HG02763 (cell line): ENCODE data around the gene ROR1.
"Not testable (repeated sequence)": the region's sequence is repeated elsewhere in the genome, so short reads cannot be mapped to it uniquely, and the experiment has no call there.

Experiments
- ATAC-seq: cut with Tn5 transposase; IDR thresholded peaks from one replicate; pipeline ENCODE4 v1.9.1; 2021; ENCODE audit warnings: mild to moderate bottlenecking, moderate library complexity; ENCODE audit not compliant: unreplicated experiment

Gene ROR1

DNA sequence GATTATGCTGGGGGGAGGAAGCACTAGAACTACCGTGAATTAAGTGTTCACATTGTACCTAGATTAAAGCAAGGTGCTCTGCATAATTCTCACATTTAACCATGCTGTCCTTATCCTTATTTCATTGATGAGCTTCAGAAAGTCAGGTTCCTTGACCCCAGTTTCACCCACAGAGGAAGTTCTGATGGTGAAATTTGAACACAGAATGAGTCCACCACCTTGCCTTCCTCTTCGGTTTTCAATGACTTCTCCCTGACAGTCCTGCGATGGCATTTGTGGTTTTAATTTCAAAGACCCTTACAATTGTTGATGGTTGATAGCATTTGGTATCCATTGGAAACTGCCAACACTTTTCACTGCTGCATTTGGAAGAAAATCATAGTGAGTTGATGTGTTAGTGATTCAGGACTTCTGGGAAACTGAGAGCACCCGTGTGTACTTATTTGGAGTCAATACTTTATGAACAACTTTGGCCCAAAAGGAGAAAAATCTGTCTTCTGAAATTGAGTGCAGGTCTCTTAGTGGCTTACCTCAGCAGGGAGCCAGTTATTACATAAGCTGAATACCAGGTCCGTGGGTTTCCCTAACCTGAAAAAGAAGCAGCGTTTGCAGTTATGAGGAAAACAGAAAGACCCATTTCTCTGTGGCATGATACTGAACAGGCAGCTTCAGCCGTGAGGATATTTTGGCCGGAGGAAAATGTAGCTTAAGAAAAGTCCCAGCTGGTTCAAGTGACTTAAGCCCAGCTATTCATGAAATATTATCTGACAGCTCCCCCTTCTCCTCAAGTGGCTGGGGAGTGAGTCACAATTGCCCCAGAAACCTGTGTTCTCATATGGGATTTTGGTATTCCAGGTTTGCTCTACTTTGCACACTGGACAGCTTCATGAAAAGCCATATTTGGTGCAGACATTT, 47.5 kb downstream of the ROR1 start:
- no peak for ATAC-seq

DNA sequence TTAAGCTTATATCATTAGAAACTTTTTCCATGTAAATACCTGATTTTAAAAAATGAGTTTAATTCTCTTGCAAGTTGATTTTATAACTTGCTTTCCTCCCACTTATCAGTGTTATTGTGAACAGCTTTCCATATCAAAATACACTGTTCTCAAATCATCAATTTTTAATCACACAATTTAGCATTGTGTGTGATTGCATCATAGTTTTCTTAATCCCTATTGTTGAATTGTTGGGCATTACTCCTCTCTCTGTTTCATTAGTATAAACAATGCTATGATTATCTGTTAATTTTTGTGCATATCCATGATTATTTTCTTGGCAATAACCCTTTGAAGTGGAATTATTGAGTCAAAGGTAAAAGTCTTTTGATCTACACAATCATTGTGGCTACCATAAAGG, 48.7 kb downstream of the ROR1 start:
- ATAC-seq, result no peak

DNA sequence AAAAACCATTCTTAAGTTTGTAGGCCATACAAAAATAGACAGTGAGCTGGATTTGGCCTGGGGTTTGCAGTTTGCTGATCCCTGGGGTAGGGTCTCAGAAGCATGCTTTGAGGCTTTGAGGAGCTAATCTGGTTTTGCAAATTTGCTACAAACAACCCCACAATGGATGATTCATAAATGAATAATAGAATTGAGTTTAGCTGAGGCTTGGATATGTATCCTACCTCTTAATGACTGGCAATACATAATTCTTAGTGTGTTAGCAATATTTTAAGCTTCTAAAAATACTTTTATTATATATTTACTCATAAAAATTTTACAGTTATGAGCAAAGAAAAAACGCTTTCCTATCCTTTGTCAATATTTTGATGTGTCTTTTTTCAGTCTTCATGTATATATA, 50.6 kb downstream of the ROR1 start:
- no peak for ATAC-seq

DNA sequence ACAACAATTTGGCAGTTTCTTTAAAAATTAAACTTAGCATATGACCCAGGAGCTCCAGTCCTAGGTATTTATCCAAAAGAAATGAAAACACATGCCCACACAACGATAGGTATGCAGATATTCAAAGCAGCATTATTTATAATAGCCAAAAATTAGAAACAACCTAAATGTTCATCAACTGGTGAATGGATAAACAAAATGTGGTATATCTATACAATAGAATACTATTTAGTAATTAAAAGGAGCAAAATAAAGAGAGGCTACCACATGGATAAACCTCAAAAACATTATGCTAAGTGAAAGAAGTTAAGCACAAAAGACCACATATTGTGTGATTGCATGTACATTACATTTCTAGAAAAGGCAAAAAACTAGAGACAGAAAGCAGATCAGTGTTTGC, 51.3 kb downstream of the ROR1 start:
- no peak for ATAC-seq

- ATAC-seq, result not testable (repeated sequence)
Observed at GRCh38 chr1:63826246-63826861, 52.5 kb downstream of the ROR1 start.

DNA sequence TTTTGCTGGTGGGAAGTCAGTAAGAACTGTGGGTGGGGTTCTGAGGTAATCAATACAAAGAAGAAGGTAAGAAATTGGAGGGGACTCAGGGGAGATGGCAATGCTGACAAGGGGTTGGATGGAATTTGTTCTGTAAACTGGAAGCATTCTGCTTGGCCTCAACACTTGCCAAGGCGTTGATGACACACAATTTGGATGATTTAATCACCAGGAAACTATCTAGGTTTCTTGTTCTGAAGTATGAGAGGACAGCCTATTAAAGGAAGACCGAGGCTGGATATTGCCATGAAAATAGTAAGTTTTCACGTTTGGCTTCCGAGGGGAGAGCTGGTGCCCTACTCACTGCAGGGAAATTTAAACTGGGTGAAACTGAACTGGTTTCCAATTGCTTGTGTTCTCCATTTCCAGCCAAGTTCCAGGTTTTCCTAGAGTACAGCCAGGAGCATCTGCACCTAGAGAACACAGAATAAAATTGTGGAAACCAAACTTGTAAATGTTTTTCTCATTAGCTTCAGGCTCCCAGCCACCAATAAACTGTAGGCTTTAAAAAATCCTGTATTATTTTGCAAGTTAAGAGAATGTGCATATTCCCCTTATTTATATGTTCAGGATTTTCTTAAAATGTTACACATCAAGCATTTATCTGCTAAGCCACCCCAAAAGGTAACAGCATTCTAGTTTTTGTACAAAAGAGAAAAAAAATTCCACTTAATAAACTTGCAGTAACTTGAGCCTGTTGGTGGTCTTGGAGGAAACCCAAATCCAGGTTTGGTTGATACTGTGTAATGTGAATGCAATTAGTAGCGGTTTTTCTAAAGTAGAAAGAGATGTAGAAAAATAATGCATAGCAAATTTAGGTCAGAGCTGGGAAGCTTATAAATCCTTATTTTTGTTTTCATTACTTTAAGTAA, 53.8 kb downstream of the ROR1 start:
- no peak for ATAC-seq

DNA sequence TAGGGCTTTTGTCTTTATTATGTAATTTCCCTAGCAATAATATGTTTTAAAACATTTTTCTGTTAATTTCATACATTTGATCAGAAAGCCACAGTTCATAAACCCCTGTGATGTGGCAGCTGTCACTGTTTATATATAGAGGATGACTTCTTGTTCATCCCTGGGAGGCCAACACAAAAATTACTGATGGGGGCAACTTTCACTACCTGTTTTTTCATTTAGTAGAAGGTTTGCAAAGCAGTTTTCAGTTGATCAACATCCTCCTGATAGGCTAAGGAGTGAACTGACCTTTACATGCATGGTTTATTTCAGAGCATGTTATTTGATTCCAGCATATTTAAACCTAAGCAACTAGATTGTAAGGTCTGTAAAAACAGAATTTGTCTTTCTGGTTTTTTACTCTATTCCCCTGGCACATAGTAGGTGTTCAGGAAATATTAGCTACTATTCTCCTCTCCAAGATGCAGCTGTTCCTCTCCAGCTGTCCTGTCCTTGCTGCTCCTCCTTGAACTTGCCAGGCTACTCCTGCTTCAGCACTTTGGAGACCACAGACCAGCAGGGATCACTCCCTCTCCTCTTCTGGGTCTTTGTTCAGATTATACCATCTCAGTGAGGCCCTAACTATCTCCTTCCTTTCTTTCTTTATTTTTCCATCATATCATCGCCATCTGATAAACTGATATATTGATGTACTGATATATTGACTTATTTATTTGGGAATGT, 54.7 kb downstream of the ROR1 start:
- no peak for ATAC-seq

GRCh38 chr1:63829349-63830327, 55.8 kb downstream of the ROR1 start:
- no peak for ATAC-seq

- ATAC-seq, result no peak
Observed at GRCh38 chr1:63831409-63831808, 57.6 kb downstream of the ROR1 start.

GRCh38 chr1:63833363-63834119, 59.7 kb downstream of the ROR1 start:
- ATAC-seq, result no peak

GRCh38 chr1:63835128-63835527, 61.3 kb downstream of the ROR1 start:
- ATAC-seq, result no peak

DNA sequence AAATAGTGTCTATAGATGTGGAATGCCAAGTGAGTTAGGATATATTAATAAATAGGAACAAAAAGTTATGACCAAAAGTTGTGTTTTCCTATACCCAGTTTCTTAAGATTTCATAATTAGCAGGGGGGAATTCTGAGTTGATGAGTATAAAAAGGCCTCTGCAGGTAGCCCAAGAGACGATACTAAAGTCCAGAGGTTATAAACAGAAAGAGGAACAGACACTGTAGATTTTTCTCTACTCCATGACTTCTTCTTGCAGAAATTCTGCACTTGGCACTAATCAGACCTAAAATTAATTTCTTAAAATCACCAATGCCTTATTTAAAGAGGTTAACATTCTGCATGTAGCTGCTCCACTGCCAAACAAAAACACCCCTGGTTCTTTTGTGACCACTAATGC, 62.6 kb downstream of the ROR1 start:
- ATAC-seq, result no peak

DNA sequence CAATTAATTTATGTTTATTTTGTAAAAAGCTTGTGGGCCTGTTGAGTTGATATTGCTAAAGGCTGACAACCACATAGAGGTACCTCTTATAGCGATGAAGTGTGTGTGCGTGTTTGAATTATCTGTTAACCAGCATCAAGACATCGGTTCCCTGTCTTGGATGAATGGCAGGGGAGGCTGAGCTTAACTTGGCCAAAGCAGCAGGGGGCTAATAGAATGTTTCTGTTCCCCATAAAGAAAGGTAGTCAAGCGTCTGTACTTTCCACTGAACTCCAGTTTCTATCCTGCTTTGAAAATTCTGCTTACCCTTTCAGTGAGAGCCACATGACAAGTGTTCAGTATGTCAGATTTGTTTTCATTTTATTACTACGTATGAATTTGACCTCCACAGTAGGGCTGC, 63.0 kb downstream of the ROR1 start:
- ATAC-seq, result no peak

DNA sequence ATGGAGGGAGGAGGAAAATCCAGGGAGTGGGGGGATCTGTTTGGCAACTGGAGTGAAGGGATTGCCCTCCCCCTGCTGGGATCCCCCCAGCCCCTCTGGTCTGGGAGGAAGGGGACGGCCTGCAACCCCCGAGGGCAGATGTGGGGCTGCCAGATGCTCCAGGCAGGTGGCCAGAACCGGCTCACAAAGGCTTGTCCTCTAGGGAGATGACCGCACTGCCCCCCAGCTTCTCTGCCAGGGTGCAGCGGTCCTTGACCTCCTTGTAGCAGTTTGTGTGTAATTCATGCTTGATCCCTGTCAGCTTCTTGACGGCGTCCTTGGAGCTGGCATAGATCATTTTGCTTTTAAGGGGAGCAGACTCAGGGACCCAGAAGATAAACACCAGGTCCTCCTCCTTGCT, 69.2 kb downstream of the ROR1 start:
- ATAC-seq, result no peak

- ATAC-seq, result no peak
Observed at GRCh38 chr1:63843884-63844283, 70.1 kb downstream of the ROR1 start.

- ATAC-seq, result no peak
Observed at GRCh38 chr1:63845346-63845745, 71.5 kb downstream of the ROR1 start.

- ATAC-seq, result no peak
Observed at GRCh38 chr1:63847308-63847910, 73.6 kb downstream of the ROR1 start.

DNA sequence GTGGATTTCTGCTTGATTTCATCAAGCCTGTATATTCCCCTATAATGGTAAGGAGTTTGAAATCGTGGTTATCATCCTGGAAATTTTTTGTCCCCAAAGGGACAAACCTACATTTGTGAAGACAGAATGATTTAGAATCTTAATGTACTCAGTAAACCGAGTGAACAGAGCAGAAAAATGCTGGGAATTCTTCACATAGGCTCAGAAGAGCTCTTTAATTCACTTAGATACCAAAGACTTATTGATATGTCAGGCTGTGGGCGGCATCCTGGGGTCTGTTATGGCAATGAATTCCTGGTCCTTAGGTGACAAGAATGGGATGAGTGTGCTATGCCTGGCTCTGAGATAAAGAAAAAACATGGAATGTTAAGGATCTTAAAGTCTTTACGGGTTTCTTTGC, 74.9 kb downstream of the ROR1 start:
- ATAC-seq, result no peak
